GM12873 (cell line): ENCODE results near the gene PIM3.

Experiments used
- CTCF ChIP-seq: IDR thresholded peaks from 2 replicates; pipeline ENCODE4 v1.5.1; 2012; ENCODE audit warnings: low read depth, mild to moderate bottlenecking, moderate library complexity, low read length, control low read depth; ENCODE audit not compliant: insufficient read depth; ENCODE audit errors: missing control alignments

Gene PIM3

GRCh38 chr22:49948116-49948957 is 12.2 kb upstream of the PIM3 start:
- TF ChIP-seq CTCF = no peak

- no peak for TF ChIP-seq CTCF
Measured at GRCh38 chr22:49948958-49949913, 11.3 kb upstream of the PIM3 start.

GRCh38 chr22:49949914-49950292 is 10.7 kb upstream of the PIM3 start:
- no peak for TF ChIP-seq CTCF

- TF ChIP-seq CTCF = no peak
Measured at GRCh38 chr22:49950396-49950994, 10.1 kb upstream of the PIM3 start.

- no peak for TF ChIP-seq CTCF
Measured at GRCh38 chr22:49951000-49951677, 9.4 kb upstream of the PIM3 start.

- TF ChIP-seq CTCF = no peak
Measured at GRCh38 chr22:49951678-49951985, 8.9 kb upstream of the PIM3 start.
